IPS-20b (cell line): Measurements from ENCODE around the gene CSNK1A1.

Experiments
- H3K27ac ChIP-seq: one replicate; pipeline ENCODE4 v1.5.1; 2013; ENCODE audit warnings: low read length
- H3K27me3 ChIP-seq: 2 replicates; pipeline ENCODE4 v1.6.1; 2013; ENCODE audit warnings: mild to moderate bottlenecking, low read length, inconsistent platforms; ENCODE audit not compliant: insufficient read depth
- H3K36me3 ChIP-seq: 2 replicates; pipeline ENCODE4 v1.6.1; 2013; ENCODE audit warnings: low read depth, mild to moderate bottlenecking, inconsistent platforms, low read length, moderate library complexity; ENCODE audit not compliant: insufficient read depth
- H3K4me1 ChIP-seq: 2 replicates; pipeline ENCODE4 v1.6.1; 2013; ENCODE audit warnings: mild to moderate bottlenecking, control low read depth, inconsistent platforms, low read length, moderate library complexity; ENCODE audit not compliant: insufficient read depth
- H3K4me3 ChIP-seq: 2 replicates; pipeline ENCODE4 v1.5.1; 2013; ENCODE audit warnings: mild to moderate bottlenecking, low read length, inconsistent platforms
- H3K9ac ChIP-seq: 2 replicates; pipeline ENCODE4 v1.6.1; 2013; ENCODE audit warnings: low read depth, mild to moderate bottlenecking, inconsistent platforms, low read length, moderate library complexity
- H3K9me3 ChIP-seq: 2 replicates; pipeline ENCODE4 v1.6.1; 2013; ENCODE audit warnings: mild to moderate bottlenecking, low read depth, low read length, inconsistent platforms; ENCODE audit not compliant: insufficient read depth

Gene CSNK1A1

DNA sequence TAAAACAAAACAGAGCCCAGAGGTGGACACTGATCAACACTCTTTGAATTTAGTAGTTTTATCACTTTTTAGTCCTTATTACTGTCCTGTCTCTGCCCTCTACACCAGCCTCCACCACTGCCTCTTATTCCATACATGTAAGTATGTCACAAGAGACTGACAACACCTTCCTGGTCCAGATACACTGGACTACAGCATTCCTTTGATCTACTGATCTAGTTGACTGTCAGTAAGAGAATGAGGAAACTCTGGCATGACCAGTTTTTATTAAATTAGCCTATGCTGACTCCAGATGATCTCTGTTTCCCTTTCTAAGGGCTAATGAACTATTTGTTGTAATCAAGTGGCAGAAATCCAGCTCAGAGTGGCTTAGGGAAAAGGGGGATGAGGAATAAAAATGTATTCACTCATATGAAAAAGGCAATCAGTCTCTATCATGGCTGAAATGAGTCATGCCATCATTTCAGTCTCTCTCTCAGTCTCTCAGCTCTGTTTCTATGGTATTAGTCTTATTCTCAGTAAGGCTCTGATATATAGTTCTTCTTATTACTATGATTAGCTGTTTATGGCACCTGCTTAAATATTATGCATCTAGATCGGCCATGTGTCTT lies 35.6 kb upstream of the CSNK1A1 start:
- Histone ChIP-seq H3K4me1 (peaks cover 6% of the 10 kb centered on the region), H3K9ac (no peak overlapping the region), H3K27ac (no peak overlapping the region), H3K36me3 (no peaks in the 10 kb centered on the region), H3K4me3 (no peak overlapping the region), H3K27me3 (peaks cover 5% of the 10 kb centered on the region), H3K9me3 (no peaks in the 10 kb centered on the region)

DNA sequence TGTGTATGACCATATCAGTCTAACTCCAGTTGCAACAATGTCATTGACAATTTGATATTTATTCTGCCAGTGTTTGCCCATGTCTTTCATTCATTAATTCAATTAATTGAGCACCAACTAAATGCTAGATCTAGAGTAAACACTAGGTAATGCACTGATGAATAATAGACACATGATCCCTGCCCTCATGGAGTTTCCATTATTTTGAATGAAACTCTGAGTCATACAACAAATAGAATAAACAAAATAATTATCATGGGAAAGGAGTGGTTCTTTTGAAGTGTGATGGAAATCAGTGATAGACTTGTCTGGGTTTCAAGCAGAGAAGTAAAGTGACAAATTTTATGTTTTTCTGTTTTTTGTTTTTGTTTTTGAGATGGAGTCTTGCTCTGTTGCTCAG lies 34.7 kb upstream of the CSNK1A1 start:
- H3K4me3 ChIP-seq: no peak overlapping the region
- peaks cover 9% of the 10 kb centered on the region for H3K4me1 ChIP-seq
- H3K27ac ChIP-seq: no peak overlapping the region
- H3K9me3 ChIP-seq: no peaks in the 10 kb centered on the region
- H3K27me3 ChIP-seq: peaks cover 14% of the 10 kb centered on the region
- no peaks in the 10 kb centered on the region for H3K36me3 ChIP-seq
- no peak overlapping the region for H3K9ac ChIP-seq

DNA sequence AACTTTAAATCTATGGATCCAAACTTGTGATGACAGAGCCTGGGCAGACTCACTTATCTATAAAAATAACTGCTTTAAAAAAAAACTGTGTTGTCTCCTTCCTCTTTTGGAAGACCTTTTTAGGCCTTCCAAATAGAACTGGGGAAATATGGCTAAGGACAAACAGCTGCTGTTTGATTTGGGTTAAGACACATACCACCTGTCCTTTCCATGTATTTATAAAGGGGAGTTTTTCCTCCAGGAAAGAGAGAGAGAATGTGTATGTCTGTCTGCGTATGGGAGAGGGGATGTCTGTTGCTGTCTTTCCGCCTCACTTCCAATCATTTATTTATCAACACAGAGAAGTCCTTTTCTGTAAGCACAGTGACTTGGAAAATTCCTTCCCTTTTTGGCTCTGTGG lies 32.9 kb upstream of the CSNK1A1 start:
- Histone ChIP-seq H3K9ac (no peak overlapping the region), H3K4me1 (peaks cover 9% of the 10 kb centered on the region), H3K27me3 (peaks cover 27% of the 10 kb centered on the region), H3K27ac (no peak overlapping the region), H3K9me3 (no peaks in the 10 kb centered on the region), H3K4me3 (no peak overlapping the region), H3K36me3 (no peaks in the 10 kb centered on the region)

DNA sequence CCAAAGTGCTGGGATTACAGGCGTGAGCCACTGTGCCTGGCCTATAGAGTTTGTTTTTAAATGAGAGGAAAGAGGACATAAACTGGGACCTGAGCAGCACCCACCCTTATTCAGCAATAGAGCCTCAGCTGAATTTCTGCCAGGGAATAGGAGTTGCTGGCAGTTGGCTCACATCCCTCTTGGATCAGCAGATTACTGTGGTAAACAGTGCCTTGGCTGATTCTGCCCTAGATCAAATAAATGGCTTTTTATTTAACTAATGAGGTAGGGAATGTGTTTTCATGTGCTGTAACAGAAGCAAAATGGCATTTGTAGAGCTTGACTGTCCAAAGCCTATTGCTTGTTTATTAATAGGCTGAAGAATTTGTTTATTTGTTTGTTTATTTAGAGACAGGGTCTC lies 32.2 kb upstream of the CSNK1A1 start:
- H3K27me3 ChIP-seq: peaks cover 30% of the 10 kb centered on the region
- no peak overlapping the region for H3K9ac ChIP-seq
- H3K27ac ChIP-seq: no peak overlapping the region
- H3K4me1 ChIP-seq: peaks cover 9% of the 10 kb centered on the region
- H3K9me3 ChIP-seq: no peaks in the 10 kb centered on the region
- no peak overlapping the region for H3K4me3 ChIP-seq
- H3K36me3 ChIP-seq: no peaks in the 10 kb centered on the region

DNA sequence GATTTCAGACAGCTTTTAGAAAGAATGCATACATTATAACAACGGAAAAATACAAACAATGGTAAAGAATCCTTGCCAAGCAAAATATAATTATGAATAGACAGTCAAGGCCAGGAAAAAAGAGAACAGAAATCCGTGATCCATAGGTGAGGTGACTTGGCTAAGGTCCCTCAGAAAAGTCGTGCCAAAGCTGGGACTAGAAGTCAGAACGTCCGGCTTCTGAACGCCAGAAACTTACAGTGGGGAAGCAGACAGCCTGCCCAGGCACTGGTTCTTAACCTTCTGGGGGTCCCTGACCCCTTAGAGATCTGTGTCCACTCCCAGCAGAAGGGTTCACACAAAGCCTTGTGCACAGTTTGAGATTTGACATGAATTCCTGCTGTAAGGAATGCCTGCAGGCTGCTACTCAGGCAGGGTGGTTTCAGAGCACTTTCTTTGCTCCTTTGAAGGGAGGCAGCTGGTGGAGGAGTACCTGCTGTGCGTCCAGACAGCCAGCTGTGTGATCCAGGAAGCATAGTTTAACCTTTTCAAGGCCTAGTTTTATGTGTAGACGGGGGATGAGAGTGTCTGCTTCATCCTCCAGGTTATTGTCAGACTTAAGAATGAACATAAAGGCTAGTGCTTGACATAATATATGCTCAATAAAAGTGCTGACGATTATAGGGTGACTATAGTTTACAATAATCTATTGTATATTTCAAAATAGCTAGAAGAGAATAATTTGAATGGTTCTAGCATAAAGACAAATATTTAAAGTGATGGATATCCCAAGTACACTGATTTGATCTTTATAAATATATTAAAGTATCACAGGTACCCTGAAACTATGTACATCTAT lies 30.9 kb upstream of the CSNK1A1 start:
- Histone ChIP-seq H3K4me3 (peak overlapping the region; percentile 71), H3K36me3 (no peaks in the 10 kb centered on the region), H3K4me1 (peaks cover 9% of the 10 kb centered on the region), H3K9ac (no peak overlapping the region), H3K27me3 (peaks cover 30% of the 10 kb centered on the region), H3K9me3 (no peaks in the 10 kb centered on the region), H3K27ac (no peak overlapping the region)

DNA sequence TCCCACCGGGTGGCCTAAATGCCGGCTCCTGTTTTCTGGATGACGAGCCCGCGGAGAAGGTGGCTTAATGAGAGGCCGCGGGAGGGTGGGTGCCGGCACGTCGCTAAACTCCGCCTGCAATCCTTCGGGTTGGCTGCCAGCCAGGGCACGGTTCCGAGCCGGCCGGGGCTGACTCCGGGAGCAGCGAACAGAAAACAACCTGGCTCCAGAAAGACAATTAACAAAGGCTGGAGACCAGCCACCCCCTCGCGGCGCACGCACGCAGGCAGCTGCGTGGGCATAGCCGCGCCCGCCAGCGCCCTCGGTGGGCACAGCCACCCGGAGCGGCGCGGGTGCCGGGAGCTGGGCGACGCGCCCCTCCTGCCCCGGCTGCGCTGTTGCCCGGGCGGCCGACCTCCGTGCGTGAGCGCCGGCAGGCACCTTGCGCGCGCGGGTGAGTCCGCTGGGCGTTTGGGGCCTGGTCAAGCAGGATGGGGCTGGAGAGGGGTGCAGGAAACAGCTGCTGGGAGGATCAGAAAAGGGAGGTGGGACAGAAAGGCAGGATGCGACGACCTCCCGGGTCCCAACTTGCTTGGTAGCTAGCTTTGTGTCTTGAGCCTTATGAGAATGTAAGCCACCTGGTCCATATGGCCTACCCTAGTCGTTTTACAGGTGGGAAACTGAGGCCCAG lies 30.1 kb upstream of the CSNK1A1 start, which contains the start of gene ARHGEF37:
ARHGEF37 (plus strand) TSS at position 307 of the 670 bp plus-strand sequence. CDS start 16,272 bp downstream, outside the sequence.
- Histone ChIP-seq H3K4me3 (peak within 1 kb of the TSS; percentile 71), H3K4me1 (peaks cover 9% of the 10 kb centered on the region), H3K36me3 (no peaks in the 10 kb centered on the region), H3K27me3 (peaks cover 30% of the 10 kb centered on the region), H3K9me3 (no peaks in the 10 kb centered on the region), H3K27ac (no peak within 1 kb of the TSS), H3K9ac (peak within 1 kb of the TSS; percentile 48; the same call in 1 of the 2 replicates)

DNA sequence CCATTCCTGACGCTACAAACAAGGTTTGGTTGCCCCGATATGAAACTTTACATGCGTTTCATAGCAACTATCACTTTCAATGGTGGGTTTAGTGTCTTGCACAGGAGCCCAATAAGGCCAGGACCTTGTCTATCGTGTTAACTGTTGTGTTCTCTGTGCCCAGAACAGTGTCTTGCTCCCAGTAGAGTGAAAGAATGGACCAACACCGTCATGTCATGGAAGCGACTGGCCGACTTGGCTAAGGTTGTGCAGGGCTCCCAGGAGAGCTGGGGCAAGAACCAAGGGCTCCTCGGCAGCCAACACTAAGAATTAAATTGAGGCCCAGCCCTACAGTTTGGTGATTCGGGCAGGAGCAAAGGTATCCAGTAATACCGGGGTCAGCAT lies 29.6 kb upstream of the CSNK1A1 start:
- no peaks in the 10 kb centered on the region for H3K36me3 ChIP-seq
- peaks cover 30% of the 10 kb centered on the region for H3K27me3 ChIP-seq
- H3K27ac ChIP-seq: no peak overlapping the region
- H3K4me3 ChIP-seq: peak overlapping the region; percentile 71
- peaks cover 9% of the 10 kb centered on the region for H3K4me1 ChIP-seq
- no peaks in the 10 kb centered on the region for H3K9me3 ChIP-seq
- H3K9ac ChIP-seq: peak overlapping the region; percentile 48; the same call in 1 of the 2 replicates

DNA sequence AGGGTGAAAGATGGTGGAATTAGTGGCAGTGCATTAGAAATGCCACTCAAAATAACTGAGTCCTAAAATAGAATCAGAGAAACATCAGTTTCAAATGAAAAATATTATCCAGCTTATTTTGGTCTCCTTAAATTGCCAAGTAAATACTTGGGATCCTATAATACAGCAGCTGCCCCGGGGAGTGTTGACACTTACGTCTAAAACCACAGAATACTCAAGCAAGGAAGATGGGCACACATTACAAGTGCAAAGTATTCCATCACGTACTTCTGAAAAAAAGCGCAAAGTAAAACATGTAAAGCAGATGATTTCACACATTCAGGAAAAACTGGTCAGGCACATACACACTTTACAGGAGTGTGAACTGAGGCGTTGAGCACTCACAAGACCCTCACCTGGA lies 27.7 kb upstream of the CSNK1A1 start:
- H3K4me1 ChIP-seq: peaks cover 9% of the 10 kb centered on the region
- H3K27me3 ChIP-seq: peaks cover 30% of the 10 kb centered on the region
- no peaks in the 10 kb centered on the region for H3K9me3 ChIP-seq
- H3K4me3 ChIP-seq: no peak overlapping the region
- no peaks in the 10 kb centered on the region for H3K36me3 ChIP-seq
- H3K9ac ChIP-seq: no peak overlapping the region
- no peak overlapping the region for H3K27ac ChIP-seq

DNA sequence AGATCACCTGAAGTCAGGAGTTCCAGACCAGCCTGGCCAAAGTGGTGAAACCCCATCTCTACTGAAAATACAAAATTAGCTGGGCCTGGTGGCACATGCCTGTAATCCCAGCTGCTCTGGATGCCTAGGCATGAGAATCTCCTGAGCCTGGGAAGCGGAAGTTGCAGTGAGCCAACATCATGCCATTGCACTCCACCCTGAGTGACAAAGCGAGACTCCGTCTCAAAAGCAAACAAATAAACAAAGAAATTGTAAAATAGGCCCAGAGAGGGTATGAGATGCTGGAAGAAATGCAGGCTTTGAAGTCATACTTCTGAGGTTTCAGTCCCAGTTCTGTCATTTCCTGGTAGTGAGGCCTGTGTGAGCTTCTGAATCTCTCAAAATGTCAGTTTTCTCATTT lies 24.8 kb upstream of the CSNK1A1 start:
- Histone ChIP-seq H3K4me1 (no peaks in the 10 kb centered on the region), H3K9ac (no peak overlapping the region), H3K36me3 (no peaks in the 10 kb centered on the region), H3K4me3 (no peak overlapping the region), H3K27me3 (peaks cover 18% of the 10 kb centered on the region), H3K9me3 (no peaks in the 10 kb centered on the region), H3K27ac (no peak overlapping the region)

DNA sequence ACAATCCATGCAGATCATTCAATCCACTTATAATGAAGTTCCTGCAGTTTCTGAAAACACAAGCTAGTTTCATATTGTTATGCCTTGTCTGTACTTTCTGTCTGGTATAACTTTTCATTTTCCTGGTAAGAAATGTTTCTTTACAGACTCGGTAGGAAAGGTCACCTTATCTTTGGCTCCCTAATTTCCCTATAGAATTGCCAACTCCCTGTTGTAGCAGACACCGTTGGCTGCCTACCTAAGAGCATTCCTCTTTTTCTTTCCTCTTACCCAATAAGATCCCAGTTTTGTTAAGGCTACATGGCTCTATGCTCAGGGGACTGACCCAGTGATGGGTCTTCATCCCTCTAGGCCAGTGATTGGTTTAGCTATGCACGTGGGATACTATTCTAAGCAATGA lies 23.9 kb upstream of the CSNK1A1 start:
- H3K9me3 ChIP-seq: no peaks in the 10 kb centered on the region
- no peak overlapping the region for H3K4me3 ChIP-seq
- no peaks in the 10 kb centered on the region for H3K4me1 ChIP-seq
- peaks cover 9% of the 10 kb centered on the region for H3K27me3 ChIP-seq
- no peak overlapping the region for H3K9ac ChIP-seq
- no peak overlapping the region for H3K27ac ChIP-seq
- H3K36me3 ChIP-seq: no peaks in the 10 kb centered on the region

DNA sequence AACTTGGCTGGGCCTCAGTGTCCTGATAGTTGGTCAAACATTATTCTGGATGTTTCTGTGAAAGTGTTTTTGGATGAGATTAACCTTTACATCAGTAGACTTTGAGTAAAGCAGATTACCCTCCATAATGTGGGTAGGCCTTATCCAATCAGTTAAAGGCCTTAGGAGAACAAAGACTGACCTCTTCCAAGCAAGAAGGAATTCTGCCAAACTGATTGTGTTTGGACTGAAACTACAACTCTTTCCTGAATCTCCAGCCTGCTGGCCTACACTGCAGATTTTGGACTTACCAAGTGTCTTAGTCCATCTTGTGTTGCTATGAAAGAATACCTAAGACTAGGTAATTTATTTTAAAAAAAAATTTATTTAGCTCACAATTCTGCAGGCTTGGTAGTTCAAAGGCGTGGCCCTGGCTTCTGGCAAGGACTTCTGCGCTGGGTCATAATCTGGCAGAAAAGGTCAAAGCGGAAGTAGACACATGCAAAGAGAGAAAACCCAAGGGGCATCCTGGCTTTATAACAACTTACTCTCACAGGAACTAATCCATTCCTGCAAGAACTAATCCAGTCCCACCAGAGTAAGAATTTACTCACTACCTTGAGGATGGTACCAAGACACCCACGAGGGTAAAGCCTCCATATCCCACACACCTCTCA lies 21.5 kb upstream of the CSNK1A1 start:
- Histone ChIP-seq H3K27me3 (no peaks in the 10 kb centered on the region), H3K9ac (no peak overlapping the region), H3K36me3 (no peaks in the 10 kb centered on the region), H3K9me3 (no peaks in the 10 kb centered on the region), H3K4me1 (no peaks in the 10 kb centered on the region), H3K27ac (no peak overlapping the region), H3K4me3 (no peak overlapping the region)
